GM12878 (cell line): ENCODE results near the gene HYOU1. TPM values are rescaled to one million over a fixed set of nuclear protein-coding genes. Genes with fewer than 3 reads are reported as not detected.

Experiments used
- ATAC-seq: fragments of 200-7000 bp; cut with Tn5 transposase; 3 replicates; pipeline ENCODE4 v1.9.1; 2020; ENCODE audit warnings: mild to moderate bottlenecking, moderate library complexity
- BruUV-seq: library from RNA; stranded (reverse); fragments of 400-500 nt; replicated peaks from 2 replicates; lab custom pipeline; 2021; lab: Mats Ljungman, UMichigan
- CTCF ChIA-PET: fragments of 300-600 bp; sonication (Branson Sonifier 250); formaldehyde crosslinking; extraction: SDS; loops from one replicate; lab custom pipeline; 2021; ENCODE audit warnings: inconsistent platforms; lab: Yijun Ruan, JAX
- POLR2A ChIA-PET: fragments of 350-600 bp; formaldehyde crosslinking; extraction: SDS; loops from one replicate; lab custom pipeline; 2021; ENCODE audit warnings: inconsistent platforms; lab: Charles Lee
- RAD21 ChIA-PET: fragments of 300-600 bp; sonication (Branson Sonifier 250); formaldehyde crosslinking; loops from one replicate; lab custom pipeline; 2023; ENCODE audit warnings: antibody characterized with exemption; ENCODE audit not compliant: unreplicated experiment; lab: Charles Lee
- SMC1A ChIA-PET: fragments of 300-600 bp; sonication (Branson Sonifier 250); formaldehyde crosslinking; loops from one replicate; lab custom pipeline; 2023; ENCODE audit not compliant: unreplicated experiment, uncharacterized antibody; lab: Charles Lee
- DNase-seq: peaks from one replicate; pipeline ENCODE4 v3.0.0-alpha.2; 2011; ENCODE audit warnings: low read depth, low spot score
- FAIRE-seq: peaks from 3 replicates; lab custom pipeline; 2011; peaks lifted over from hg19 to GRCh38; lab: Jason Lieb, UNC
- H2AFZ ChIP-seq: 2 replicates; pipeline ENCODE4 v1.6.0; 2011; ENCODE audit warnings: low read depth, low read length, control low read depth; ENCODE audit not compliant: control insufficient read depth
- H3K27ac ChIP-seq: 2 replicates; pipeline ENCODE4 v1.5.1; 2011; ENCODE audit warnings: control low read depth; ENCODE audit not compliant: control insufficient read depth, insufficient read depth
- H3K27me3 ChIP-seq, 2 experiments: replicated peaks in 1 of 2; 2 replicates each; pipeline versions ENCODE4 v1.6.0 to v1.6.1; 2011; ENCODE audit warnings: low read length in 1 of 2; ENCODE audit not compliant: control insufficient read depth in 2 of 2, insufficient read depth in 2 of 2
- H3K36me3 ChIP-seq, 2 experiments: 2 replicates each; pipeline ENCODE4 v1.5.1; 2011; ENCODE audit warnings: low read length in 1 of 2; ENCODE audit not compliant: control insufficient read depth in 2 of 2, insufficient read depth in 2 of 2
- H3K4me1 ChIP-seq: 2 replicates; pipeline ENCODE4 v1.6.1; 2011; ENCODE audit warnings: mild to moderate bottlenecking, low read length, moderate library complexity, mixed read lengths; ENCODE audit not compliant: control insufficient read depth, insufficient read depth
- H3K4me2 ChIP-seq: 2 replicates; pipeline ENCODE4 v1.6.0; 2011; ENCODE audit warnings: control low read depth; ENCODE audit not compliant: control insufficient read depth, insufficient read depth
- H3K4me3 ChIP-seq: fragments of 200-600 bp; sonication (generic); 2 replicates; pipeline ENCODE4 v1.5.1; 2016
- H3K79me2 ChIP-seq: 2 replicates; pipeline ENCODE4 v1.6.0; 2011; ENCODE audit warnings: low read length; ENCODE audit not compliant: control insufficient read depth, insufficient read depth
- H3K9ac ChIP-seq: 2 replicates; pipeline ENCODE4 v1.8.0; 2011; ENCODE audit warnings: low read length, control low read depth, mixed read lengths; ENCODE audit not compliant: control insufficient read depth, insufficient read depth
- H3K9me3 ChIP-seq: replicated peaks from 3 replicates; pipeline ENCODE4 v1.5.1; 2011; ENCODE audit warnings: mild to moderate bottlenecking, low read length; ENCODE audit not compliant: control insufficient read depth, insufficient read depth
- H4K20me1 ChIP-seq: 2 replicates; pipeline ENCODE4 v1.6.0; 2011; ENCODE audit not compliant: control insufficient read depth, insufficient read depth
- ATF7 ChIP-seq: fragments of 450-650 bp; IDR thresholded peaks from 2 replicates; pipeline ENCODE4 v1.6.1; 2016; ENCODE audit warnings: low read depth, mild to moderate bottlenecking
- CBX5 ChIP-seq: sonication (generic); IDR thresholded peaks from 2 replicates; pipeline ENCODE4 v1.6.1; 2016; ENCODE audit warnings: low read depth, moderate library complexity, mild to moderate bottlenecking, inconsistent platforms
- CREM ChIP-seq: IDR thresholded peaks from 2 replicates; pipeline ENCODE4 v1.6.1; 2014; ENCODE audit warnings: antibody characterized with exemption, low read depth
- FOS ChIP-seq: IDR thresholded peaks from 3 replicates; pipeline ENCODE4 v1.6.1; 2011; ENCODE audit warnings: borderline replicate concordance; ENCODE audit not compliant: insufficient read length; ENCODE audit errors: extremely low read depth
- HDAC6 ChIP-seq: fragments of 200-600 bp; sonication (generic); IDR thresholded peaks from one replicate; pipeline ENCODE4 v1.8.0; 2017; ENCODE audit warnings: antibody characterized with exemption; ENCODE audit not compliant: unreplicated experiment
- IKZF1 ChIP-seq: fragments of 450-650 bp; conservative IDR thresholded peaks from 2 replicates; pipeline ENCODE4 v1.6.1; 2017; ENCODE audit warnings: antibody characterized with exemption, mild to moderate bottlenecking
- JUNB ChIP-seq: IDR thresholded peaks from 2 replicates; pipeline ENCODE4 v1.6.1; 2016; ENCODE audit warnings: antibody characterized with exemption, mild to moderate bottlenecking
- MEF2B ChIP-seq: fragments of 450-650 bp; IDR thresholded peaks from 2 replicates; pipeline ENCODE4 v1.6.1; 2018; ENCODE audit warnings: mild to moderate bottlenecking, moderate library complexity; ENCODE audit not compliant: partially characterized antibody, poor library complexity, severe bottlenecking
- POU2F2 ChIP-seq: IDR thresholded peaks from 3 replicates; pipeline ENCODE4 v1.6.1; 2011; ENCODE audit warnings: low read depth, mild to moderate bottlenecking, low read length, borderline replicate concordance
- RCOR1 ChIP-seq: conservative IDR thresholded peaks from 2 replicates; pipeline ENCODE4 v1.6.1; 2012; ENCODE audit warnings: low read depth, low read length, improper control_type of control experiment
- SIN3A ChIP-seq: IDR thresholded peaks from 2 replicates; pipeline ENCODE4 v1.6.1; 2012; ENCODE audit warnings: low read depth, low read length, improper control_type of control experiment
- ZBTB40 ChIP-seq: fragments of 450-650 bp; IDR thresholded peaks from 2 replicates; pipeline ENCODE4 v1.6.1; 2016; ENCODE audit warnings: mild to moderate bottlenecking, moderate library complexity, borderline replicate concordance
- ZNF207 ChIP-seq: fragments of 450-650 bp; IDR thresholded peaks from 2 replicates; pipeline ENCODE4 v1.6.1; 2014; ENCODE audit warnings: antibody characterized with exemption, mild to moderate bottlenecking, borderline replicate concordance
- ZNF687 ChIP-seq: fragments of 450-650 bp; IDR thresholded peaks from 2 replicates; pipeline ENCODE4 v1.6.1; 2017; ENCODE audit warnings: mild to moderate bottlenecking, moderate library complexity
- WGBS: methylation state at CpG from one replicate; pipeline ENCODE4 v1.1.6; 2016; ENCODE audit warnings: low lambda C conversion rate; ENCODE audit not compliant: insufficient replicate concordance, insufficient coverage; ENCODE audit errors: missing lambda C conversion rate; 5-methylcytosine and 5-hydroxymethylcytosine counted together
- in situ Hi-C: fragments of 300-500 bp; cut with MboI; formaldehyde crosslinking; loops from 9 replicates; pipeline ENCODE4 v1.14.3; 2018; ENCODE audit warnings: mixed read lengths
- intact Hi-C: fragments of 100-400 bp; cut with micrococcal nuclease; formaldehyde crosslinking; loops from one replicate; pipeline ENCODE4 v1.14.2; 2022; ENCODE audit not compliant: unreplicated experiment
- polyA plus RNA-seq, 11 experiments: library from polyadenylated mRNA; depleted of rRNA in 4 of 11; unstranded in 6 of 11; stranded (reverse) in 5 of 11; fragments of >200 nt; fragmentation: Nextera tagmentation in 4 of 11; fragmentation: Illumina TruSeq in 1 of 11; extraction: Ambion mirVana in 4 of 11; extraction: Trizol in 1 of 11; gene quantifications; 1 replicate in 1 of 11; 2 replicates in 10 of 11; pipeline versions ENCODE4 v1.2.1 to v1.2.3, GENCODE V29; 2011 to 2016; ENCODE audit warnings: inconsistent platforms in 2 of 11, missing spikeins in 2 of 11, low read depth in 1 of 11
- total RNA-seq, 4 experiments: library from RNA; depleted of rRNA in 3 of 4; stranded (reverse); fragments of >200 nt in 3 of 4; fragmentation: Illumina TruSeq in 1 of 4; extraction: Trizol in 1 of 4; gene quantifications; 2 replicates each; pipeline versions ENCODE4 v1.2.1 to v1.2.3, GENCODE V29; 2013 to 2021

The HYOU1 gene
- total and polyA plus RNA-seq, 10 of the 15 experiments (the other 5 are each of a cell fraction or from before 2014, with no cell fraction given) = 15.4 to 157 (median 109) TPM

DNA sequence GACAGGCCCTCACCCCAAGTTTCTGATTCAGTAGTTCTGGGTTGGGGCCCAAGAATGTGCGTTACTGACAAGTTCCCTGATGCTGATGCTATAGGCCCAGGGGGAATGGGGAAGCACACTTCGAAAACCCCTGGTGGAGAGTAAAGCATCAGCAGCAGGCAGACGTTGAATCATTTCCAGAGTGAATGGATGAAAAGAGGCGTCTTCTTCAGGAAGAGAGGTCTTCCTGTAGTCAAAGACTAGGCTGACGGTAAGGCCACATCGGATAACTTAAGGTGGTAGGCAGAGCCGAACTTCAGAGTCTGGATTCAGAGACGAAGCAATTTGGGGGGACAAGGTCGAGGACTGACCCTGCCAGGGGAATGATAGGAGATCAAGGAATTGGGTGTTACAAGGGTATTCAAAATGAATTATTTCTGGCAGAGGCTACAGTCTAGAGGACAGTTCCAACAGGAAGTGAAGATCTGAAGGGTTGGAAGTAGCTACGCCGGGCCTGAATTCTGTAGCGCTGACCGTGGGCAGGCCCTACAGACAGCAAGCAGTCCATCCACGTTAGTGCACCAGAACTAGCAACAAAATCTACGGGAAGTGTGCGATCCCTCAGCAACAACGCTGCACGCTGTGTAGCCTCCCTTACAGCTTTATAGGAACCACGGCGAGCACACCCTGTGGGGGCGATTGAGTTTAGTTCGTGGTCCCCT lies 59.9 kb downstream of the HYOU1 start:
- BruUV-seq = TSS peak; percentile 93
- peak overlapping the region; percentile 91 for H3K4me3 ChIP-seq
- H2AFZ ChIP-seq = peak overlapping the region; percentile 98
- ChIA-PET SMC1A (interaction anchor here (1.0 to 5.7 kb wide), 2 partner anchors 10 to 21 kb away, joined by 3 to 26 read pairs; partner anchors contain the start of genes RPS25 and TRAPPC4), CTCF (interaction anchor here (0.7 to 1.5 kb wide), 7 partner anchors 19 to 199 kb away, joined by 3 to 6 read pairs (median 3); partner anchors contain the start of gene SLC37A4), POLR2A (interaction anchor here (0.6 to 1.6 kb wide), 10 partner anchors 10 to 205 kb away, joined by 3 to 7 read pairs (median 4); partner anchors contain the start of genes HINFP, HMBS, RPS25 and TRAPPC4), RAD21 (interaction anchor here (1.1 to 1.3 kb wide), 3 partner anchors 19 to 89 kb away, joined by 3 read pairs; partner anchors contain the start of genes RPS25 and TRAPPC4)
- 2% methylated on average over 22 of the region's 22 CpGs for WGBS
- H3K9ac ChIP-seq = peak overlapping the region; percentile 90
- in situ Hi-C loops (no loop called here), intact Hi-C loops (no loop called here)
- no peaks in the 10 kb centered on the region for H4K20me1 ChIP-seq
- peak; percentile 64 for ATAC-seq
- DNase-seq = peak; percentile 23
- H3K27ac ChIP-seq = peak overlapping the region; percentile 87
- H3K9me3 ChIP-seq = no peaks in the 10 kb centered on the region
- no peaks in the 10 kb centered on the region for H3K27me3 ChIP-seq
- H3K36me3 ChIP-seq = 0 out of 4 replicates have a peak, but pooled peaks cover 0 to 2% of the 10 kb centered on the region in 2 experiments
- peaks cover 24% of the 10 kb centered on the region for H3K79me2 ChIP-seq
- H3K4me2 ChIP-seq = peak overlapping the region; percentile 69
- H3K4me1 ChIP-seq = no peaks in the 10 kb centered on the region; the same call in none of the 2 replicates
- FAIRE-seq = peak; percentile 85
- TF ChIP-seq CREM = 0 out of 2 replicates have a peak, but pooled peaks have one; percentile 27
- TF ChIP-seq HDAC6 = no peak
- TF ChIP-seq MEF2B = peak; percentile 11
- TF ChIP-seq IKZF1 = peak; percentile 50; the same call in 1 of the 2 replicates
- TF ChIP-seq CBX5 = no peak
- 0 out of 2 replicates have a peak, but pooled peaks have one; percentile 27 for TF ChIP-seq ATF7
- no peak; the same call in 1 of the 2 replicates for TF ChIP-seq ZBTB40
- no peak for TF ChIP-seq FOS
- TF ChIP-seq SIN3A = no peak
- TF ChIP-seq JUNB = peak; percentile 74
- TF ChIP-seq RCOR1 = no peak
- no peak for TF ChIP-seq ZNF687
- TF ChIP-seq ZNF207 = no peak
- no peak for TF ChIP-seq POU2F2
